K562 (cell line): ENCODE measurements around the gene DUSP10.

Experiments used
- ATF1 ChIP-seq, 2 experiments: fragments of 450-650 bp in 1 of 2; IDR thresholded peaks; 2 replicates each; pipeline ENCODE4 v1.6.1; 2016; ENCODE audit warnings: missing compliant biosample characterization in 1 of 2, missing genetic modification characterization in 1 of 2
- CBX8 ChIP-seq: fragments of 200-600 bp; sonication (generic); IDR thresholded peaks from 2 replicates; pipeline ENCODE4 v1.6.1; 2012; ENCODE audit warnings: borderline replicate concordance, mixed run types, low read depth, mild to moderate bottlenecking, moderate library complexity, mixed read lengths, low read length, control low read depth, inconsistent platforms; ENCODE audit not compliant: poor library complexity, severe bottlenecking; ENCODE audit errors: extremely low read depth
- CTCF ChIP-seq, 3 experiments: IDR thresholded peaks in 2 of 3; conservative IDR thresholded peaks in 1 of 3; 2 replicates each; pipeline ENCODE4 v1.5.1; 2011 to 2012; ENCODE audit warnings: low read length in 3 of 3, mild to moderate bottlenecking in 3 of 3, control low read depth in 2 of 3, improper control_type of control experiment in 1 of 3, inconsistent platforms in 1 of 3, low read depth in 1 of 3, mixed read lengths in 1 of 3, moderate library complexity in 1 of 3; ENCODE audit not compliant: insufficient read depth in 2 of 3
- EZH2 ChIP-seq: IDR thresholded peaks from 2 replicates; pipeline ENCODE4 v1.6.1; 2012; ENCODE audit warnings: low read depth, mild to moderate bottlenecking, inconsistent platforms, low read length, borderline replicate concordance
- MECOM ChIP-seq: fragments of 250-450 bp; sonication (Bioruptor Pico); IDR thresholded peaks from 2 replicates; pipeline ENCODE4 v1.8.0; 2022; ENCODE audit warnings: inconsistent platforms
- NCOR1 ChIP-seq: fragments of 450-650 bp; IDR thresholded peaks from 2 replicates; pipeline ENCODE4 v1.6.1; 2016; ENCODE audit warnings: mild to moderate bottlenecking, moderate library complexity
- PCBP1 ChIP-seq: fragments of 200-400 bp; formaldehyde crosslinking; IDR thresholded peaks from 2 replicates; pipeline ENCODE4 v1.6.1; 2018; ENCODE audit warnings: mild to moderate bottlenecking, low read depth, low read length; ENCODE audit not compliant: poor library complexity, severe bottlenecking
- POLR2AphosphoS5 ChIP-seq: IDR thresholded peaks from 2 replicates; pipeline ENCODE4 v1.6.1; 2011; ENCODE audit warnings: mild to moderate bottlenecking, low read depth, low read length, moderate library complexity; ENCODE audit not compliant: control insufficient read depth, insufficient read depth
- TAF1 ChIP-seq: IDR thresholded peaks from 2 replicates; pipeline ENCODE4 v1.6.1; 2011; ENCODE audit warnings: mild to moderate bottlenecking, low read length, moderate library complexity; ENCODE audit not compliant: insufficient read depth, control insufficient read depth, severe bottlenecking; ENCODE audit errors: extremely low read depth
- TBL1XR1 ChIP-seq, 2 experiments: IDR thresholded peaks; 2 replicates each; pipeline ENCODE4 v1.6.1; 2012; ENCODE audit warnings: improper control_type of control experiment in 2 of 2, low read length in 2 of 2, mild to moderate bottlenecking in 1 of 2
- UBTF ChIP-seq, 2 experiments: IDR thresholded peaks; 2 replicates each; pipeline ENCODE4 v1.6.1; 2012; ENCODE audit warnings: improper control_type of control experiment in 2 of 2, low read depth in 2 of 2, low read length in 2 of 2, borderline replicate concordance in 1 of 2
- ZNF121 ChIP-seq: sonication (generic); formaldehyde crosslinking; conservative IDR thresholded peaks from 2 replicates; pipeline ENCODE4 v1.8.0; 2022; ENCODE audit warnings: missing genetic modification reagents

GRCh38 chr1:221696718-221697461, 45.0 kb downstream of the DUSP10 start:
- no peak for TF ChIP-seq ZNF121 (CRISPR knock-in tag)
- TF ChIP-seq EZH2 = no peak
- no peak for TF ChIP-seq MECOM
- no peak for TF ChIP-seq POLR2AphosphoS5
- no peak for TF ChIP-seq CBX8
- no peak for TF ChIP-seq TAF1
- TF ChIP-seq ATF1 (CRISPR knock-in tag; IDR thresholded peaks at IDR 0.05) = no peak
- TF ChIP-seq ATF1 (tag; IDR thresholded peaks at IDR 0.05) = no peak
- no peak for TF ChIP-seq NCOR1
- TF ChIP-seq TBL1XR1 (IDR thresholded peaks at IDR 0.05; ENCODE audit: low read length in 2 of 2) = no peak
- TF ChIP-seq PCBP1 = no peak
- TF ChIP-seq CTCF (IDR thresholded peaks at IDR 0.05 in 2 of 3, conservative IDR thresholded peaks at IDR 0.05 in 1 of 3; ENCODE audit: insufficient read depth in 2 of 3, low read depth in 1 of 3, low read length in 3 of 3) = no peak
- no peak for TF ChIP-seq UBTF (IDR thresholded peaks at IDR 0.05; ENCODE audit: borderline replicate concordance in 1 of 2, low read depth in 2 of 2, low read length in 2 of 2)
